Measurements from ENCODE around the gene ADGRL2.

ADGRL2 gene

GRCh38 chr1:81808760-81809159 lies 8.0 kb downstream of the ADGRL2 start:
- no peak for DNase-seq

GRCh38 chr1:81809808-81810207 lies 9.1 kb downstream of the ADGRL2 start:
- DNase-seq: no peak

- DNase-seq: no peak
These were observed 11.1 kb downstream of the ADGRL2 start for GRCh38 chr1:81811757-81812371.

GRCh38 chr1:81812712-81813111 lies 12.0 kb downstream of the ADGRL2 start:
- no peak for DNase-seq

GRCh38 chr1:81813691-81814090 lies 13.0 kb downstream of the ADGRL2 start:
- DNase-seq: no peak

- no peak for DNase-seq
These were observed 18.9 kb downstream of the ADGRL2 start for GRCh38 chr1:81819613-81820012.

- DNase-seq: no peak
These were observed 20.0 kb downstream of the ADGRL2 start for GRCh38 chr1:81820765-81821164.

GRCh38 chr1:81823082-81823481 lies 22.3 kb downstream of the ADGRL2 start:
- no peak for DNase-seq

GRCh38 chr1:81824759-81825158 lies 24.0 kb downstream of the ADGRL2 start:
- no peak for DNase-seq

- DNase-seq: no peak
These were observed 27.2 kb downstream of the ADGRL2 start for GRCh38 chr1:81827942-81828341.

GRCh38 chr1:81832573-81832972 lies 31.8 kb downstream of the ADGRL2 start:
- no peak for DNase-seq

- no peak for DNase-seq
These were observed 33.0 kb downstream of the ADGRL2 start for GRCh38 chr1:81833722-81834121.

GRCh38 chr1:81834268-81834667 lies 33.5 kb downstream of the ADGRL2 start:
- DNase-seq: no peak

- DNase-seq: no peak
These were observed 34.4 kb downstream of the ADGRL2 start for GRCh38 chr1:81834921-81835698.

GRCh38 chr1:81836007-81836626 lies 35.4 kb downstream of the ADGRL2 start:
- no peak for DNase-seq

- DNase-seq: no peak
These were observed 38.0 kb downstream of the ADGRL2 start for GRCh38 chr1:81838600-81839218.

GRCh38 chr1:81840805-81841204 lies 40.1 kb downstream of the ADGRL2 start:
- DNase-seq: no peak

GRCh38 chr1:81841795-81842194 lies 41.1 kb downstream of the ADGRL2 start:
- no peak for DNase-seq

GRCh38 chr1:81844477-81844876 lies 43.7 kb downstream of the ADGRL2 start:
- no peak for DNase-seq

- no peak for DNase-seq
These were observed 45.9 kb downstream of the ADGRL2 start for GRCh38 chr1:81846630-81847029.

- no peak for DNase-seq
These were observed 46.3 kb downstream of the ADGRL2 start for GRCh38 chr1:81847063-81847462.

- no peak for DNase-seq
These were observed 48.3 kb downstream of the ADGRL2 start for GRCh38 chr1:81848880-81849682.

GRCh38 chr1:81850031-81850430 lies 49.3 kb downstream of the ADGRL2 start:
- no peak for DNase-seq

Data from NCI-H526 treated with DMSO at 0.1 percent for 48 hours (cell line).